OCI-LY1 (cell line): ENCODE measurements around the gene ARAP3.
"Not testable (repeated sequence)": the region's sequence is repeated elsewhere in the genome, so short reads cannot be mapped to it uniquely, and the experiment has no call there.

Experiments used
- H2AFZ ChIP-seq: fragments of 200-600 bp; sonication (generic), shearing (Covaris generic); 2 replicates; pipeline ENCODE4 v1.6.0; 2014; ENCODE audit warnings: antibody characterized with exemption, mild to moderate bottlenecking, low read length
- H3F3A ChIP-seq: fragments of 200-600 bp; sonication (generic), shearing (Covaris generic); 2 replicates; pipeline ENCODE4 v1.6.0; 2014; ENCODE audit warnings: mild to moderate bottlenecking, antibody characterized with exemption, low read length, moderate library complexity; ENCODE audit not compliant: insufficient read depth
- H3K27ac ChIP-seq: fragments of 200-600 bp; sonication (generic); 2 replicates; pipeline ENCODE4 v1.5.1; 2014; ENCODE audit warnings: low read length, mixed run types, mild to moderate bottlenecking, low read depth; ENCODE audit not compliant: poor library complexity, severe bottlenecking
- H3K27me3 ChIP-seq: fragments of 200-600 bp; sonication (generic); 2 replicates; pipeline ENCODE4 v1.6.0; 2014; ENCODE audit warnings: antibody characterized with exemption, mild to moderate bottlenecking, low read length, moderate library complexity; ENCODE audit not compliant: insufficient read depth
- H3K36me3 ChIP-seq: fragments of 200-600 bp; sonication (generic); 2 replicates; pipeline ENCODE4 v1.6.1; 2014; ENCODE audit warnings: mild to moderate bottlenecking, antibody characterized with exemption, low read length, moderate library complexity, mixed read lengths; ENCODE audit not compliant: insufficient read depth
- H3K4me1 ChIP-seq: fragments of 200-600 bp; sonication (generic); 2 replicates; pipeline ENCODE4 v1.5.1; 2014; ENCODE audit warnings: mild to moderate bottlenecking, low read length, moderate library complexity; ENCODE audit not compliant: insufficient read depth, severe bottlenecking
- H3K4me2 ChIP-seq: fragments of 200-600 bp; sonication (generic), shearing (Covaris generic); 2 replicates; pipeline ENCODE4 v1.6.1; 2014; ENCODE audit warnings: low read length
- H3K4me3 ChIP-seq: fragments of 200-600 bp; sonication (generic); 2 replicates; pipeline ENCODE4 v1.5.1; 2014; ENCODE audit warnings: low read length, low read depth, mild to moderate bottlenecking, mixed read lengths; ENCODE audit not compliant: poor library complexity, severe bottlenecking
- H3K79me2 ChIP-seq: fragments of 200-600 bp; shearing (Covaris generic); 2 replicates; pipeline ENCODE4 v1.6.1; 2016; ENCODE audit warnings: mixed run types, low read length, mixed read lengths; ENCODE audit not compliant: insufficient read depth
- H3K9ac ChIP-seq: fragments of 200-600 bp; sonication (generic), shearing (Covaris generic); 2 replicates; pipeline ENCODE4 v1.6.1; 2014; ENCODE audit warnings: mild to moderate bottlenecking, low read length, mixed read lengths
- H3K9me2 ChIP-seq: fragments of 200-600 bp; sonication (generic), shearing (Covaris generic); 2 replicates; pipeline ENCODE4 v1.6.1; 2014; ENCODE audit warnings: low read depth, mild to moderate bottlenecking, low read length, mixed read lengths
- H3K9me3 ChIP-seq: fragments of 200-600 bp; shearing (Covaris generic); 2 replicates; pipeline ENCODE4 v1.6.1; 2014; ENCODE audit warnings: low read length, mixed read lengths
- H4K20me1 ChIP-seq: fragments of 200-600 bp; sonication (generic), shearing (Covaris generic); 2 replicates; pipeline ENCODE4 v1.6.0; 2016; ENCODE audit warnings: mild to moderate bottlenecking, low read length; ENCODE audit not compliant: insufficient read depth
- CTCF ChIP-seq: fragments of 200-600 bp; sonication (generic), shearing (Covaris generic); IDR thresholded peaks from 2 replicates; pipeline ENCODE4 v1.5.1; 2017; ENCODE audit warnings: mild to moderate bottlenecking, antibody characterized with exemption, low read length, moderate library complexity, mixed read lengths
- EZH2 ChIP-seq: fragments of 200-600 bp; sonication (generic), shearing (Covaris generic); IDR thresholded peaks from 2 replicates; pipeline ENCODE4 v1.8.0; 2017; ENCODE audit warnings: borderline replicate concordance, mixed run types, mild to moderate bottlenecking, antibody characterized with exemption, low read length, moderate library complexity, mixed read lengths

Gene ARAP3

GRCh38 chr5:141725891-141726290 is 43.9 kb upstream of the ARAP3 start:
- H3F3A ChIP-seq = no peaks in the 10 kb centered on the region
- no peak overlapping the region for H3K4me2 ChIP-seq
- H3K27me3 ChIP-seq = no peaks in the 10 kb centered on the region
- H3K36me3 ChIP-seq = no peaks in the 10 kb centered on the region
- H2AFZ ChIP-seq = no peak overlapping the region
- no peaks in the 10 kb centered on the region for H3K4me1 ChIP-seq
- no peaks in the 10 kb centered on the region for H3K9me2 ChIP-seq
- no peak overlapping the region for H3K27ac ChIP-seq
- no peak overlapping the region for H3K4me3 ChIP-seq
- H4K20me1 ChIP-seq = no peaks in the 10 kb centered on the region
- no peak overlapping the region for H3K9ac ChIP-seq
- H3K9me3 ChIP-seq = no peaks in the 10 kb centered on the region
- no peaks in the 10 kb centered on the region for H3K79me2 ChIP-seq
- TF ChIP-seq EZH2 = no peak
- TF ChIP-seq CTCF = no peak

GRCh38 chr5:141725174-141725573 is 43.1 kb upstream of the ARAP3 start:
- not testable (repeated sequence) for H3K27ac ChIP-seq, H2AFZ ChIP-seq, H3K9me3 ChIP-seq, H3K4me3 ChIP-seq, H3F3A ChIP-seq, H3K9ac ChIP-seq, H3K4me2 ChIP-seq, H3K36me3 ChIP-seq, H4K20me1 ChIP-seq, H3K4me1 ChIP-seq, H3K9me2 ChIP-seq, H3K27me3 ChIP-seq, H3K79me2 ChIP-seq

GRCh38 chr5:141722266-141722665 is 40.2 kb upstream of the ARAP3 start:
- Histone ChIP-seq H3K4me3 (no peak overlapping the region), H4K20me1 (no peaks in the 10 kb centered on the region), H3K27me3 (no peaks in the 10 kb centered on the region), H2AFZ (no peak overlapping the region), H3K4me1 (no peaks in the 10 kb centered on the region), H3K9ac (no peak overlapping the region), H3K4me2 (no peak overlapping the region), H3K9me3 (no peaks in the 10 kb centered on the region), H3K79me2 (no peaks in the 10 kb centered on the region), H3K9me2 (no peaks in the 10 kb centered on the region), H3K36me3 (no peaks in the 10 kb centered on the region), H3K27ac (no peak overlapping the region), H3F3A (no peaks in the 10 kb centered on the region)
- TF ChIP-seq CTCF = no peak
- TF ChIP-seq EZH2 = no peak

DNA sequence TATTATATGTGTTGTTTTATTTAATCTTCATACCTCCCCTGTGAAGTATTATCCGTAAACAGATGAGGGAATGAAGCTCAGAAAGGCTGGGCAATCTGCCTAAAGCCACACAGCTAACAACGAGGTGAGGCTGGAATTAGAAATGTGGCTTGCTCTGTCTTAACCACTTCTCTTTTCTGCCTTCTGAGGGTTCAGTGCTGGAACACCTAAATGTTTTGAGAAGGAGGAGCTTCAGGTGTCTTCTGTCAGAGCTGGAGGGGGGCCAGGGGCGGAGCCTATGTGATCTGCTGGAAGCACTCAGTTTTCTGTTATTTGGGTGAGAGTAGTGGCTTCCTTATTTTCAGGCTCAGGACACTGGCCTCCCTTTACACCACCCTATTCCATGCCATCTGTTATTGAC is 35.0 kb upstream of the ARAP3 start:
- Histone ChIP-seq H2AFZ (no peak overlapping the region), H3K79me2 (no peaks in the 10 kb centered on the region), H4K20me1 (no peaks in the 10 kb centered on the region), H3F3A (no peaks in the 10 kb centered on the region), H3K27me3 (no peaks in the 10 kb centered on the region), H3K4me3 (no peak overlapping the region), H3K27ac (no peak overlapping the region), H3K9me3 (no peaks in the 10 kb centered on the region), H3K36me3 (no peaks in the 10 kb centered on the region), H3K9me2 (no peaks in the 10 kb centered on the region), H3K4me1 (no peaks in the 10 kb centered on the region), H3K9ac (no peak overlapping the region), H3K4me2 (no peak overlapping the region)
- TF ChIP-seq CTCF = no peak
